ENCODE results near the gene NXPH1. TPM values are rescaled to one million over a fixed set of nuclear protein-coding genes. Genes with fewer than 3 reads are reported as not detected.

The NXPH1 gene
- polyA plus RNA-seq, 1 of the 3 experiments (the other 2 are of a cell fraction): not detected

DNA sequence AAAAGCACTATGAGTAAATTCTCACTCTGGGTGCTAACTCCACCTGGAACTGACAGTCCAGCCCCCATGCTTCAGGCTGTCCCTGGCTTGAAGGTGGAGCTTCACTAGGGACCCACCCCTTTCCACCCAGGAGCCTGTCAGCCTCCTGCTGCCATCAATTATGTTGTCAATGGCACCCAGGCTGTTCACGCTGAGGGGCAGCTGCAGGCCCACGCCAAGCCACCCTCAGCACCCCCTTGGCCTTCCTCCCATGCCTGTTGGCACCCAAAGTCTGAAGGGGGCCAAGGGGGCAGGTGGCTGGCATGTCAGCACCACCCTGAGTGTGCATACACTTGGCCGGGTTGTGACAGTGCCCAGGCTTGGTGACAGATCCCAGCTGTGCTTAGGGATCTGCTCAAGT, 149.3 kb downstream of the NXPH1 start:
- Histone ChIP-seq H3K27me3 (ENCODE audit: insufficient read depth) (no peaks in the 10 kb centered on the region), H3K36me3 (replicated peaks in 1 of 2; ENCODE audit: control insufficient read depth in 1 of 2, insufficient read depth in 2 of 2, low read length in 1 of 2) (no peaks in the 10 kb centered on the region), H3K79me2 (ENCODE audit: insufficient read depth) (no peaks in the 10 kb centered on the region), H3K9me2 (no peaks in the 10 kb centered on the region), H2AFZ (ENCODE audit: low read depth) (no peak overlapping the region), H3K4me1 (ENCODE audit: control insufficient read depth in 1 of 2, insufficient read depth in 2 of 2, low read depth in 1 of 2, low read length in 1 of 2) (no peaks in the 10 kb centered on the region; a peak in 1 of 4 replicates), H3K4me2 (no peak overlapping the region), H4K20me1 (ENCODE audit: insufficient read depth) (no peaks in the 10 kb centered on the region), H3F3A (replicated peaks; ENCODE audit: insufficient read depth) (no peaks in the 10 kb centered on the region), H3K9me3 (no peaks in the 10 kb centered on the region), H3K4me3 (ENCODE audit: low read depth in 2 of 2, low read length in 1 of 2) (no peak overlapping the region), H3K27ac (ENCODE audit: low read depth in 2 of 2, low read length in 1 of 2) (no peak overlapping the region), H3K9ac (no peak overlapping the region)
- ChIA-PET CTCF (no interaction called here), POLR2A (no interaction called here)
- WGBS (ENCODE audit: low lambda C conversion rate): no CpG with 5 or more reads among the region's 3 CpGs
- DNase-seq: no peak
- no peak for TF ChIP-seq FOXJ3 (CRISPR knock-in tag; IDR thresholded peaks at IDR 0.05)
- TF ChIP-seq, protein P1, sequence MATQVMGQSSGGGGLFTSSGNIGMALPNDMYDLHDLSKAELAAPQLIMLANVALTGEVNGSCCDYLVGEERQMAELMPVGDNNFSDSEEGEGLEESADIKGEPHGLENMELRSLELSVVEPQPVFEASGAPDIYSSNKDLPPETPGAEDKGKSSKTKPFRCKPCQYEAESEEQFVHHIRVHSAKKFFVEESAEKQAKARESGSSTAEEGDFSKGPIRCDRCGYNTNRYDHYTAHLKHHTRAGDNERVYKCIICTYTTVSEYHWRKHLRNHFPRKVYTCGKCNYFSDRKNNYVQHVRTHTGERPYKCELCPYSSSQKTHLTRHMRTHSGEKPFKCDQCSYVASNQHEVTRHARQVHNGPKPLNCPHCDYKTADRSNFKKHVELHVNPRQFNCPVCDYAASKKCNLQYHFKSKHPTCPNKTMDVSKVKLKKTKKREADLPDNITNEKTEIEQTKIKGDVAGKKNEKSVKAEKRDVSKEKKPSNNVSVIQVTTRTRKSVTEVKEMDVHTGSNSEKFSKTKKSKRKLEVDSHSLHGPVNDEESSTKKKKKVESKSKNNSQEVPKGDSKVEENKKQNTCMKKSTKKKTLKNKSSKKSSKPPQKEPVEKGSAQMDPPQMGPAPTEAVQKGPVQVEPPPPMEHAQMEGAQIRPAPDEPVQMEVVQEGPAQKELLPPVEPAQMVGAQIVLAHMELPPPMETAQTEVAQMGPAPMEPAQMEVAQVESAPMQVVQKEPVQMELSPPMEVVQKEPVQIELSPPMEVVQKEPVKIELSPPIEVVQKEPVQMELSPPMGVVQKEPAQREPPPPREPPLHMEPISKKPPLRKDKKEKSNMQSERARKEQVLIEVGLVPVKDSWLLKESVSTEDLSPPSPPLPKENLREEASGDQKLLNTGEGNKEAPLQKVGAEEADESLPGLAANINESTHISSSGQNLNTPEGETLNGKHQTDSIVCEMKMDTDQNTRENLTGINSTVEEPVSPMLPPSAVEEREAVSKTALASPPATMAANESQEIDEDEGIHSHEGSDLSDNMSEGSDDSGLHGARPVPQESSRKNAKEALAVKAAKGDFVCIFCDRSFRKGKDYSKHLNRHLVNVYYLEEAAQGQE (IDR thresholded peaks at IDR 0.05; ENCODE audit: low read depth, low read length): no peak
- TF ChIP-seq POLR2AphosphoS5 (IDR thresholded peaks at IDR 0.05; ENCODE audit: low read depth, low read length): no peak
- TF ChIP-seq RFX5 (IDR thresholded peaks at IDR 0.05; ENCODE audit: low read length): no peak
- no peak for TF ChIP-seq IRF3 (IDR thresholded peaks at IDR 0.05; ENCODE audit: low read depth, low read length)

GRCh38 chr7:8585591-8585990, 152.2 kb downstream of the NXPH1 start:
- no peaks in the 10 kb centered on the region for H3F3A ChIP-seq (replicated peaks; ENCODE audit: insufficient read depth)
- no peak for TF ChIP-seq NFIC (IDR thresholded peaks at IDR 0.05; ENCODE audit: borderline replicate concordance)
- no peak for TF ChIP-seq RXRA (IDR thresholded peaks at IDR 0.05; ENCODE audit: borderline replicate concordance, low read depth)
- TF ChIP-seq MEF2A (IDR thresholded peaks at IDR 0.05; ENCODE audit: borderline replicate concordance, low read depth): no peak
- TF ChIP-seq SMC3 (IDR thresholded peaks at IDR 0.05; ENCODE audit: low read depth, low read length): no peak
- TF ChIP-seq RCOR1 (IDR thresholded peaks at IDR 0.05; ENCODE audit: low read length): no peak
- no peak for TF ChIP-seq SIN3A (IDR thresholded peaks at IDR 0.05; ENCODE audit: borderline replicate concordance, low read depth, low read length)
- TF ChIP-seq YY1 (IDR thresholded peaks at IDR 0.05; ENCODE audit: low read depth): no peak
- TF ChIP-seq RFX5 (IDR thresholded peaks at IDR 0.05; ENCODE audit: low read length): no peak
- no peak for TF ChIP-seq GABPA (IDR thresholded peaks at IDR 0.05; ENCODE audit: low read depth)
- TF ChIP-seq, protein P2, sequence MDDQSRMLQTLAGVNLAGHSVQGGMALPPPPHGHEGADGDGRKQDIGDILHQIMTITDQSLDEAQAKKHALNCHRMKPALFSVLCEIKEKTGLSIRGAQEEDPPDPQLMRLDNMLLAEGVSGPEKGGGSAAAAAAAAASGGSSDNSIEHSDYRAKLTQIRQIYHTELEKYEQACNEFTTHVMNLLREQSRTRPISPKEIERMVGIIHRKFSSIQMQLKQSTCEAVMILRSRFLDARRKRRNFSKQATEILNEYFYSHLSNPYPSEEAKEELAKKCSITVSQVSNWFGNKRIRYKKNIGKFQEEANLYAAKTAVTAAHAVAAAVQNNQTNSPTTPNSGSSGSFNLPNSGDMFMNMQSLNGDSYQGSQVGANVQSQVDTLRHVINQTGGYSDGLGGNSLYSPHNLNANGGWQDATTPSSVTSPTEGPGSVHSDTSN (IDR thresholded peaks at IDR 0.05): no peak
- H3K4me2 ChIP-seq: no peak overlapping the region
- H3K4me3 ChIP-seq (ENCODE audit: low read depth in 2 of 2, low read length in 1 of 2): no peak overlapping the region
- no peak overlapping the region for H3K27ac ChIP-seq (ENCODE audit: low read depth in 2 of 2, low read length in 1 of 2)
- DNase-seq: no peak
- H3K27me3 ChIP-seq (ENCODE audit: insufficient read depth): no peaks in the 10 kb centered on the region
- no peaks in the 10 kb centered on the region for H3K36me3 ChIP-seq (replicated peaks in 1 of 2; ENCODE audit: control insufficient read depth in 1 of 2, insufficient read depth in 2 of 2, low read length in 1 of 2)
- H2AFZ ChIP-seq (ENCODE audit: low read depth): no peak overlapping the region
- ChIA-PET POLR2A (no interaction called here), CTCF (no interaction called here)
- WGBS (ENCODE audit: low lambda C conversion rate): 71% methylated on average over 1 of the region's 1 CpG
- no peak overlapping the region for H3K9ac ChIP-seq
- no peaks in the 10 kb centered on the region; a peak in 1 of 4 replicates for H3K4me1 ChIP-seq (ENCODE audit: control insufficient read depth in 1 of 2, insufficient read depth in 2 of 2, low read depth in 1 of 2, low read length in 1 of 2)
- no peaks in the 10 kb centered on the region for H4K20me1 ChIP-seq (ENCODE audit: insufficient read depth)
- H3K79me2 ChIP-seq (ENCODE audit: insufficient read depth): no peaks in the 10 kb centered on the region
- H3K9me3 ChIP-seq: no peaks in the 10 kb centered on the region
- no peaks in the 10 kb centered on the region for H3K9me2 ChIP-seq

Measured in SK-N-SH (cell line).